ENCODE measurements around the gene DAPK1.

DNA sequence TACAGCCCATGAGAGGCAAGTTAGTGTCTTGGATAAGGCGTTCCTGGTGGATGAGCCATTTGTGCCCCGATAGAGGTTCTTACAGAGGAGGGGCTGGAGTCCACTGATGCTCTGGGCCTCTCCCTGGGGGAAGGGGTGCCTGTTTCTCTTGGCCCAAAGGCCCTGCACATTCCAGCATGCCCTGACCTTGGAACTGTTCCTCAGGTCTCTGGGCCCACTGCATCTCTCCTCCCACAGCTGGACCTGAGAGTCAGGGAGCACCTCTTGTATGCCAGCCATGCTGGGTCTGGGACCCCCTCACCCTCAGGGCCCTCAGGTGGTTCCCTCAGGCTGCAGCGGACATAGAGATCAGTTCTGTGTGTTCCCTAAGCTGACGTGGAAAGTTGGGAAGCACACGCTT is 26.4 kb downstream of the DAPK1 start:
- TF ChIP-seq CTCF (IDR thresholded peaks at IDR 0.05) (no peak), ZFX (IDR thresholded peaks at IDR 0.05; ENCODE audit: borderline replicate concordance) (no peak)

All from 22Rv1 (cell line).